Measurements from ENCODE around the gene ABHD17C. TPM values are rescaled to one million over a fixed set of nuclear protein-coding genes. Genes with fewer than 3 reads are reported as not detected.
A peak's percentile ranks its signal among the peaks of the same experiment; 100 is the strongest.

The ABHD17C gene
- polyA plus RNA-seq, 1 donor (not counting 4 experiments of a cell fraction or from before 2014, with no cell fraction given): 23.3 TPM

DNA sequence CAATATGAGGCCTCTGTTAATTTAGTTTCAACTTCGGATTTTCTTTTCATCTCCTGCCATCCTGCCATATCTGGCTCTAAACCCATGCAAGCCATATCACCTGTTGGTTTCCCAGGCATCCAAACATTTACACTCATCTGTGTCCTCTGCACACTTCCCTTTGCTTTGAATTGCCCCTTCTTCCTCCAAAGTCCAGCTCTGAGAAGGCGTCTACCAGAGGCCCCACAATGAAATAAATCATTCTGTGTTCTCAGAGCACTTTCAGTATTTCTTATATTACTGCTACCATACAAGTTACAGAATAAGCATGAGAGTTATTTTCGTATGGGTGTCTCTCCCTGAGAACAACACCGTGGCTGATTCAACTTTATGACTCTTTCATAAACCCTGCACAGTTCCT is 12.9 kb upstream of the ABHD17C start:
- Histone ChIP-seq H3K9me1 (ENCODE audit: control insufficient read depth, extremely low read depth, insufficient read depth, low read length) (no peaks in the 10 kb centered on the region), H3K36me3 (ENCODE audit: control insufficient read depth in 2 of 2, extremely low read depth in 1 of 2, insufficient read depth in 2 of 2, low read length in 2 of 2) (no peaks in the 10 kb centered on the region), H4K20me1 (ENCODE audit: control insufficient read depth, extremely low read depth, insufficient read depth, low read length) (no peaks in the 10 kb centered on the region), H3K4me1 (ENCODE audit: control insufficient read depth, extremely low read depth, insufficient read depth, low read length) (peaks cover 19% of the 10 kb centered on the region), H3K4me3 (ENCODE audit: control insufficient read depth in 2 of 3, extremely low read depth in 1 of 3, insufficient read depth in 2 of 3, low read depth in 1 of 3, low read length in 3 of 3) (no peak overlapping the region), H3K27ac (ENCODE audit: control insufficient read depth, insufficient read depth, low read length) (no peak overlapping the region), H3K9me3 (ENCODE audit: control insufficient read depth, low read depth, low read length) (no peaks in the 10 kb centered on the region), H2AFZ (ENCODE audit: control insufficient read depth, low read length) (no peak overlapping the region), H3K4me2 (ENCODE audit: control insufficient read depth, extremely low read depth, insufficient read depth, low read depth, low read length) (no peak overlapping the region), H3K79me2 (ENCODE audit: control insufficient read depth, insufficient read depth, low read length) (no peaks in the 10 kb centered on the region), H3K9ac (ENCODE audit: control insufficient read depth, extremely low read depth, insufficient read depth, low read length) (no peak overlapping the region), H3K27me3 (ENCODE audit: control insufficient read depth, extremely low read depth, insufficient read depth, low read length) (no peaks in the 10 kb centered on the region)
- DNase-seq (ENCODE audit: low read depth, low spot score): no peak
- FAIRE-seq: no peak
- no peak for TF ChIP-seq EZH2 (IDR thresholded peaks at IDR 0.05; ENCODE audit: low read length)
- no peak for TF ChIP-seq CTCF (optimal IDR thresholded peaks at IDR 0.05 in 1 of 3, IDR thresholded peaks at IDR 0.05 in 1 of 3, conservative IDR thresholded peaks at IDR 0.05 in 1 of 3; ENCODE audit: extremely low read depth in 1 of 3, insufficient read depth in 2 of 3, low read length in 3 of 3)
- dilution Hi-C loops (cut with MboI; ENCODE audit: extremely low pct_ligation_motif_present, low sequenced_read_pairs): loop anchor here (25.0 kb wide), 1 partner anchor 95 kb away; no protein-coding TSS in a partner anchor

GRCh38 chr15:80684697-80685096 is 10.4 kb upstream of the ABHD17C start:
- no peak overlapping the region for H3K4me2 ChIP-seq (ENCODE audit: control insufficient read depth, extremely low read depth, insufficient read depth, low read depth, low read length)
- H3K9ac ChIP-seq (ENCODE audit: control insufficient read depth, extremely low read depth, insufficient read depth, low read length): no peak overlapping the region
- H4K20me1 ChIP-seq (ENCODE audit: control insufficient read depth, extremely low read depth, insufficient read depth, low read length): no peaks in the 10 kb centered on the region
- no peaks in the 10 kb centered on the region for H3K36me3 ChIP-seq (ENCODE audit: control insufficient read depth in 2 of 2, extremely low read depth in 1 of 2, insufficient read depth in 2 of 2, low read length in 2 of 2)
- no peak overlapping the region for H3K4me3 ChIP-seq (ENCODE audit: control insufficient read depth in 2 of 3, extremely low read depth in 1 of 3, insufficient read depth in 2 of 3, low read depth in 1 of 3, low read length in 3 of 3)
- no peaks in the 10 kb centered on the region for H3K9me1 ChIP-seq (ENCODE audit: control insufficient read depth, extremely low read depth, insufficient read depth, low read length)
- H2AFZ ChIP-seq (ENCODE audit: control insufficient read depth, low read length): no peak overlapping the region
- DNase-seq (ENCODE audit: low read depth, low spot score) (no peak), FAIRE-seq (peak; percentile 46)
- no peaks in the 10 kb centered on the region for H3K27me3 ChIP-seq (ENCODE audit: control insufficient read depth, extremely low read depth, insufficient read depth, low read length)
- H3K9me3 ChIP-seq (ENCODE audit: control insufficient read depth, low read depth, low read length): no peaks in the 10 kb centered on the region
- H3K27ac ChIP-seq (ENCODE audit: control insufficient read depth, insufficient read depth, low read length): no peak overlapping the region
- H3K79me2 ChIP-seq (ENCODE audit: control insufficient read depth, insufficient read depth, low read length): no peaks in the 10 kb centered on the region
- H3K4me1 ChIP-seq (ENCODE audit: control insufficient read depth, extremely low read depth, insufficient read depth, low read length): peaks cover 6% of the 10 kb centered on the region
- TF ChIP-seq CTCF (optimal IDR thresholded peaks at IDR 0.05 in 1 of 3, IDR thresholded peaks at IDR 0.05 in 1 of 3, conservative IDR thresholded peaks at IDR 0.05 in 1 of 3; ENCODE audit: extremely low read depth in 1 of 3, insufficient read depth in 2 of 3, low read length in 3 of 3) (no peak), EZH2 (IDR thresholded peaks at IDR 0.05; ENCODE audit: low read length) (no peak)
- dilution Hi-C loops (cut with MboI; ENCODE audit: extremely low pct_ligation_motif_present, low sequenced_read_pairs): loop anchor here (25.0 kb wide), 1 partner anchor 97 kb away; no protein-coding TSS in a partner anchor

Data from keratinocyte (primary cell).